ENCODE data around the gene MMRN2.
"Not testable (repeated sequence)": the region's sequence is repeated elsewhere in the genome, so short reads cannot be mapped to it uniquely, and the experiment has no call there.

MMRN2 gene

DNA sequence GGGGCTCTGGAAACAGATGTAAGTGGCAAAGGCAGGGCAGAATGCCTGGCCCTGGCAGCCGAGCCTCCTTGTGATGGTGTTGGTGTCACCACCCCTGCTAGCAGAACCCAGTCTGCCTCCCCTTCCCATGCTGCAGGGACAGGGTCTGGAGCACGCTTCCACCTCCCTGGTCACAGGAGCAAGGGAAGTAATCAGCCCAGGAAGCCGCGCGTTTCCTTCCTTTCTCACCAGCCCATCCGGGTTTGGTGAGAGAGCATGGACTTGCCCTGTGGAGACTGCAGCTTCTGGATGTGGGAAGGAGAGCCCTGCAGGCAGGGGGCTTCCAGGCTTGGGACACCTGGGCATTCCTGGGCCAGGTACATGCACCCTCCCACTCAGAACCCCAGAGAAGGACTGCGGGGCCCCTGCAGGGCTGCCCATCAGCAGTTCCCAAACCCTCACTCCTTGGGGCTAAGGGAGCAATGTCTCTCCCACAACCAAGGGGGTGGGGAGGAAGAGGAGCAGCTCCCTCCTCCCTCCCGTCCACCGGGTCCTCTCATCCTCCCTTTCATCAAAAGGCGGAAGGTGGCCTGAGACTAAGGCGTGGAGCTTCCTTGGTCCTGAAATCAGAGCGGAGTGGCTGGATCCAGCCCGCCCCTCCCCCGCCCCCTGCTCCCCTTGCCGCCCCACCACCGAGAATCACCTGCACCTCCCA, 1.8 kb downstream of the MMRN2 start:
- no peak for DNase-seq

GRCh38 chr10:86954681-86955500, 2.5 kb downstream of the MMRN2 start:
- DNase-seq, result no peak

GRCh38 chr10:86953747-86954680, 3.4 kb downstream of the MMRN2 start:
- no peak for DNase-seq

GRCh38 chr10:86952697-86953096, 4.7 kb downstream of the MMRN2 start:
- not testable (repeated sequence) for DNase-seq

GRCh38 chr10:86952106-86952505, 5.3 kb downstream of the MMRN2 start:
- no peak for DNase-seq

DNA sequence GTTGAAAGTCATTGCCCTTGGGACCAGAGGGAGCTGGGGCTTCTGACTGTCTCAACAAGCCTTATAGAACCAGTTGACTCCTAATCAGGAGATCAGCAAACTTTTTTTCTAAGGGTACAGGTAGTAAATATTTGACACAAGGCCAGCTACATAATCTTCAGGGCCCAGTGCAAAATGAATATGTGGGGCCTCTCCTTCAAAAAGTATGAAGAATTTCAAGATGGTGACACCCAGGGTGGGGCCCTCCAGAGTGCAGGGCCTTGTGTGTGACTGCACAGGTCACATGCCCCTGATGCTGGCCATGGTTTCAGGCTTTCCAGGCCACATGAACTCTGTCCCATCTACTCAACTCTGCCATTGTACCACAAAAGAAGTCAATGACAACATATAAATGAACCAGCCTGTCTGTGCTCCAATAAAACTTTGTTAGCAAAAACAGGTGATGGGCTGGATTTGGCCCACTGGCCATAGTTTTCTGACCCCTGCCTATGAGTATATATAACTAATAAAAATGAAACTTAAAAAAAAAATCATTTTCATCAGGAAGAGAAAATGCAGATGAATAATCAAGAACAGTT, 6.1 kb downstream of the MMRN2 start:
- DNase-seq, result no peak

DNA sequence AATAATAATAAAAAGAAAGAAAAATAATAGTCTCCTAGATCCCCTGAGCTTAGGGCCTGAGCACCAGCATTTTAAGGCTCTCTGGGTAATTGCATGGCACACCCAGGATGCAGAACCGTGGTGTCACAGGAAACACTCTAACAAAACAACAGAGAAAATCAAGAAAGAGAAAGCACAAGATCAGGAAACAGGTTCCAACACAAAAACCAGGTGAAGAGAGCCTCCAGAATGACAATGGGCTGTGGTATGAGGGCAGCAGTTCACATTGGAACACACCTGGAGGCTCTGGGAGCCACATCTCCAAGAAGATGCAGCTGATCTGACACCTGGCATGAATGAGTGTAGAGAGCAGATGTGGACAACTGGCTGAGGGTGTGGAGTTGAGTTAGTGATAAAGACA, 7.1 kb downstream of the MMRN2 start:
- no peak for DNase-seq

DNA sequence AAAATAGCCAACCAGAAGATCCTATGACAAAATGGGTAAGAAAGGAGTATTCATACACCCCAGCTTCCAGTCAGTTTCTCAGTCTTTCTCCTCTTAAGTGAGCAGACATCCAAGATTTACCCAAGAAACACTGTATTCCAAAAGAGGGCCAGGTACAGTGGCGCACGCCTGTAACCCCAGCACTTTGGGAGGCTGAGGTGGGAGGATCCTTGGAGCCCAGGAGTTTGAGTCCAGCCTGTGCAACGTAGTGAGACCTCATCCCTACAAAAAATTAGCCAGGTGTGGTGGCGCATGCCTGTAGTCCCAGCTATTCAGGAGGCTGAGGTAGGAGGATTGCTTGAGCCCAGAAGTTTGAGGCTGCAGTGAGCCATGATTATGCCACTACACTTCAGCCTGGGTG, 9.6 kb downstream of the MMRN2 start:
- not testable (repeated sequence) for DNase-seq

GRCh38 chr10:86946213-86947155, 10.9 kb downstream of the MMRN2 start:
- peak in 1 of 2 experiments; percentile 10 for DNase-seq

- DNase-seq, result peak in 1 of 2 experiments; percentile 12
Measured at GRCh38 chr10:86945361-86946212, 11.8 kb downstream of the MMRN2 start.

GRCh38 chr10:86944907-86945306, 12.5 kb downstream of the MMRN2 start:
- DNase-seq, result peak in 1 of 2 experiments; percentile 9

GRCh38 chr10:86944471-86944870, 12.9 kb downstream of the MMRN2 start:
- peak in 1 of 2 experiments; percentile 14 for DNase-seq

DNA sequence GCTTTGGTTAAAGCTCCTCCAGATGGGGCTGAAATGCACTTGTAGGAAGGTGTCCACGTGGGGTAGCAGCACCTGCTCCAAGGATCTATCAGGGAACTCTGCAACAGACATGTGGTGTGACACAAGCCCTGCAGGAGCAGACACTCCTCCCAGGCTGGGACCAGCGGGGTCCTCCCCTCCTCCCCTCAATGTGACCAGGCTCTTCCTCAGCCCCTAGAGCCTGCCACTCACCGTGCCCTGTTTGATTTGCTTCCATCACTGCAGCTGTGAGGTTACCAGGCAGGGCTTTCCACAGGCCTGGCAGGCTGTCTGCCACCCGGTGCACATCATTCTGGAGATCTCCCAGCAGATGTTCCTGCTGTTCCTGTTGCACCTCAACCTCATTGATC, 13.4 kb downstream of the MMRN2 start:
- DNase-seq, result peak in 1 of 2 experiments; percentile 11

DNA sequence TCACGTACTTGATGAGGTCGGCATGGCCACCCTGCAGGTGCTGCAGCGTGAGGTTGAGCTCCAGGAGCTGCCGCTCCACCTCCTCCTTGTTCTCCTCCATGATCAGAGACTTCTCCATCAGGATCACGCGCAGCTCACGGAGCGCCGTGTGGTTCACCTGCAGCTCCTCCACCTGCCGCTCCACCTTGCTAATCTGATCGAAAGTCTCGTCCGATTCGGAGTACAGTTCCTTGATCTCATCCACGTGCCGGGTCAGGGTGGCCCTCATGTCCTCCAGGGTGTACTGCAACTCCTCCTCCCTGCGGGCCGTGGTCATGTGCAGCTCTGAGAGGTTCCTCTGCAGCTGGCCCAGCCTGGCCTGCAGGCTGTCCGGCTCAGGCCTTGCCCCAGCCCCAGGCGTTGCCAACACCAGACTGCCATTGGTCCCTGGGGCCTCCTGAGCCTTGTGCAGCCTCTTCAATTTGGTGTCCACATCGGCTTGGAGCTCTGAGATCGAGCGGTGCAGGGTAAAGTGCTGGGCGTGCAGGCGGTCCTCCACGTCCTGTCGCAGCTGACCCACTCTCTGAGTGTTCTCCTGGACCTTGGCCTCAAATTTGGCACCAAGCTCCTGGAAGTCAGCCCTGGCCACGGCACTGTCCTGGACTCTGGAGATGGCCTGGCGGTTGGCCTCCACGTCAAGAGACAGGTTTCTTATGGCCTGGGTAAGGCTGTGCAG, 13.9 kb downstream of the MMRN2 start:
- peak in 1 of 2 experiments; percentile 12 for DNase-seq

DNA sequence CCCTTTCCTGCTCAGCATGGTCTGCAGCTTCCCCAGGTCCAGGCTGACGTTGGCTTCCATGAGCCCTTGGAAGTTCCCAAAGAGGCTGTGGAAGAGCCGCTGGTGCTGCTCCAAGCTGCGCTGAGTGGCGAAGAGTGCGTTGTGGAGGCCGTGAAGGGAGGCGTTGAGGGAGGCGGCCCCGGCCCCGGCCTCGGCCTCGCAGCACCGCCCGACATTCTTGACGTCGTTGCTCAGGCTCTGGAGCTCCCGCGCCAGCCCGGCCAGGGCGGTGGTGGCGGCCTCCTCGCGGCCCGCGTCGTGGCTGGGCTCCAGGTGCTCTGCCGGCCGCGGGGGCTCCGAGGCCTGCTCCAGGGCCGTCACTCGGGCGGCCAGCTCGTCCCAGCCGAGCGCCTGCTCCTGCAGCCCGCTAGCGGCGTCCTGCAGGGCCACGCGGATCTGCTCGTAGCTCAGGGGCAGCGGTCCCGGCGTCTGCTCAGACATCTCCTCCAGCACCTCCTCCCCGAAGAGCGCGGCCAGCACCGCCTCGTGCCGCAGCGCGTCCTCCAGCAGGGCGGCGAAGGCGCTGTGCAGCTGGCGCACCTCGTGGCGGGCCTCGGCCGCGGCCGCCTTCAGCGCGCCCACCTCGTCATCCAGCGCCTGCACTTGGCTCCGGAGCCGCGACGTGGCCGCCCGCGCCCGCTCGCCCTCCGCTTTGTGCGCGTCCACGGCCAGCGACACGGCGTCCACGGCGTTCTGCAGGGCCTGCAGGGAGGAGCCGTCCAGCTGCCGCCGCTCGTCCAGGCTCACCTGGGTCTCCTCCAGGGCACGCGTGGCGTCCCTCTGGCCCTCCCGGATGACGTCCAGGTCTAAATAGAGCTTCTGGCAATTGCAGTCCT, 14.7 kb downstream of the MMRN2 start:
- peak in 1 of 2 experiments; percentile 12 for DNase-seq

GRCh38 chr10:86941991-86942421, 15.4 kb downstream of the MMRN2 start:
- DNase-seq, result no peak

DNA sequence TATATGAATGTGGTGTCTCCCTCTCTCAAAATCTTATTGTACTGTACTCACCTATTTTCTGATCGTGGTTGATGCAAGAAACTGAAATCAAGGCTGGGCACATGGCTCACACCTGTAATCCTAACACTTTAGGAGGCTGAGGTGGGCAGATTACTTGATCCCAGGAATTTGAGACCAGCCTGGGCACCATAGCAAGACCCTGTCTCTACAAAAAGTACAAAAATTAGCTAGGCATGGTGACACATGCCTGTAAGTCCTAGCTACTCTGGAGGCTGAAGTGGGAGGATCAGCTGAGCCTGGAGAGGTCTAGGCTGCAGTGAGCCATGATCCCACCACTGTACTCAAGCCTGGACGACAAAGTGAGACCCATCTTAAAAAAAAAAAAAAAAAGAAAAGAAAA, 16.0 kb downstream of the MMRN2 start:
- DNase-seq, result no peak

DNA sequence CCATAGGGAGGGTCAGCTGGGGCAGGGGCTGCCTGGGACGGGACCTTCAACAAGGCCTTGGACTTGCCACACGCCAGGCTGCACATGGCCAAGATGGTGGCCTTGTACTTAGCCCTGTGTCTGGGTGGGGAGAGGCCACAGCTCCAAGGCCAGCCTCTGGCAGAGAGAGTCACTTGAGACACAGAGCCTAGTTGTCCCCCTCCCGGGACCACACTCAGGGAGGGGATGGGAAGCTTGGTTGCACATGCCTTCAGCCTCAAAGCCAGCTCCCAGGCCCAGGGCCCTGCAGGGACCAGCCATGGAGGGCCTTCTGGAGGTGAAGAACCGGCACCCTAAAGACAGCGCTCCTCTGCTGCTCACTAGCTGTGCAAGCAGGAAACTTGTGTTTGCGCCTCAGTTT, 16.7 kb downstream of the MMRN2 start:
- no peak for DNase-seq

DNA sequence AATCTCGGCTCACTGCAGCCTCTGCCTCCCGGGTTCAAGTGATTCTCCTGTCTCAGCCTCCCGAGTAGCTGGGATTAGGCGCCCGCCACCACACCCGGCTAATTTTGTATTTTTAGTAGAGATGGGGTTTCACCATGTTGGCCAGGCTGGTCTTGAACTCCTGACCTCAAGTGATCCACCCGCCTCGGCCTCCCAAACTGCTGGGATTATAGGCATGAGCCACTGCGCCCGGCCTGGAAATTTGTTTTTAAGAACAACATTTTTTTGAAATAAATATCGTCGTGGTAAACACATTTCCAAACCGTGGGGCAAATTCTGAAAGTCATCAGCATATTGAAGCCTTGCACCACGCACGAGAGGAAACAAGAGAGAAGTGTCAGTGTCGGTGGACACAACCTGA, 17.3 kb downstream of the MMRN2 start:
- not testable (repeated sequence) for DNase-seq
